Hepatocyte (in vitro differentiated cells): ENCODE results near the gene GRIA1.

Source experiments
- CTCF ChIP-seq: fragments of 200-600 bp; sonication (generic); IDR thresholded peaks from 2 replicates; pipeline ENCODE4 v1.5.1; 2016; ENCODE audit warnings: antibody characterized with exemption, mild to moderate bottlenecking; ENCODE audit not compliant: poor library complexity
- EZH2 ChIP-seq: fragments of 200-600 bp; sonication (generic); IDR thresholded peaks from 2 replicates; pipeline ENCODE4 v1.6.1; 2016; ENCODE audit warnings: antibody characterized with exemption, mild to moderate bottlenecking, borderline replicate concordance
- EZH2phosphoT487 ChIP-seq: fragments of 200-600 bp; sonication (generic); IDR thresholded peaks from one replicate; pipeline ENCODE4 v1.6.1; 2018; ENCODE audit warnings: antibody characterized with exemption, mild to moderate bottlenecking, low read depth, moderate library complexity; ENCODE audit not compliant: unreplicated experiment, severe bottlenecking

- TF ChIP-seq CTCF (no peak), EZH2 (no peak), EZH2phosphoT487 (no peak)
Observed at GRCh38 chr5:153748823-153749222, 258.4 kb downstream of the GRIA1 start.
